T follicular helper cell (primary cell): ENCODE data around the gene GNAI1.

Experiments used
- DNase-seq: peaks from one replicate; pipeline ENCODE4 v3.0.0-alpha.2; 2020; ENCODE audit warnings: low read depth

The GNAI1 gene

DNA sequence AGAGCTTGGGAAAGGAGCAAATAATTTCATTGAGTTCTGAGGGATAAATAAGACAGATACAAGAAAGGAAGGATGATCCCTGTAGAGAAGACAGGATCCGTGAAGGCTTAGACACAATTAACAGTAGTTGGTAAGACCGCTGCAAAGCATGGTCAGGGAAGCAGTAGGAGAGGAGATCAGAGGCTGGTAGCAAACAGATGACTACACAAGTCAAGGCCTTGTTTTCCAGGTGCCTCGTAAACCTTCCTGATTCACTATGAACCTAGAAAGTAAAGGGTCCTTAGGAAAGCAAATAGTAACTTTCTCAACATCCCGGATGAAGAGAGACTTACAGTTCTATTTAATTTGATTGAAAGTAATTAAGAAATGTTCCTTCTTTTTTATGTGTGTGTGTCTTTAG lies 118.6 kb downstream of the GNAI1 start:
- DNase-seq: no peak

DNA sequence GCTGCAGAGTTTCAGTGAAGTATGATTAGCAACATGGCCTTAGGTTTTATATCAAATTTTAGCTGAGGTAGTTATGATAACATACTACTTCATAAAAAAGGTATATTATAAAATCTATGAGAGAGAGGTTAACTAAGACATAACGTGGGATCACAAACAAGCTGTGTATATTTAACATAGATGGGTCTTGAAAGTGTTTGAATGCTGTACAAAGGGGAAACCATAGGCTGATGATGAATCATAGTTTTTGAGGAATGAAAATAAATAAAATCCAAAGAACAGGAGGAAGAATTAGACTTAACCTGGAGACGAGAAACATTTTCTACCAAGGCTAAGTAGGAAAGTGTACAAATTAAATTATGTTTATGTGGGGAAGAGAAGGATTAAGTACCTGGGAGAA lies 119.0 kb downstream of the GNAI1 start:
- no peak for DNase-seq

DNA sequence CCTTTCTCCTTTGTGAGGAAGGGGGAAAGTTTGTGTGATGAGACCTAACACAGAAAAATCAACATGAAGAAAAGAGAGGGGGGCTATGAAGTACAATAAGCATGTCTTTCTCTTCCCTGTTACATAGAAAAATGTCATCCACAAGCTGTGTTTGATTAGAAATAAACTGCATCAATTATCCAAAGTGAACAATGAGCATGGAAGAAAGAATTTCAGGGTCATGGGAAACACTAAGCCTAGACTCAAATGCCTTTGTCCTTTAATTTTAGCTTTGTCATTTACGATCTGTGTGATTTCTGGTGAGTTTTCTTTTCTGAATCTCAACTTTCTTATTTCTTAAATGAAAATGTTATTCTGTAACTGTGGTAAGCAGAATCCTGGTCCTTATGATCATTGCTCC lies 121.0 kb downstream of the GNAI1 start:
- DNase-seq: no peak

DNA sequence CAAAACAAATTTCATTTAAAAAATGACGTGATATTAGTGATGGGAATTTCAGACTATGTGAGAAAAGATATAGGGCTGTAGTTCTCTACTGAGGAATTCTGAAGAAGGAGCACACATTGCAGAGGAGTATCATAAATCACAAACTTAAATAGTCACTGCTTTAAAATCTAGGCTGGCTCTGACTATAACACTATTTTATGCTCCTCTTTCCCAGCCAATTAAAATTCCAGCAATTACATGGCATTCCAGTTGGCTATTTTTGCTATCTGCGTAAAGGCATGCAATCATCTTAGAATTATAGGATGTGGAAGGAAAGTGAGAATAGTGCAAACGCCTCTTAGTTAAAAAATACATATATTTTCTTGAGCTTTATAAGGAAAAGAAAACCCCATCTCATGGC lies 123.1 kb downstream of the GNAI1 start:
- DNase-seq: no peak

DNA sequence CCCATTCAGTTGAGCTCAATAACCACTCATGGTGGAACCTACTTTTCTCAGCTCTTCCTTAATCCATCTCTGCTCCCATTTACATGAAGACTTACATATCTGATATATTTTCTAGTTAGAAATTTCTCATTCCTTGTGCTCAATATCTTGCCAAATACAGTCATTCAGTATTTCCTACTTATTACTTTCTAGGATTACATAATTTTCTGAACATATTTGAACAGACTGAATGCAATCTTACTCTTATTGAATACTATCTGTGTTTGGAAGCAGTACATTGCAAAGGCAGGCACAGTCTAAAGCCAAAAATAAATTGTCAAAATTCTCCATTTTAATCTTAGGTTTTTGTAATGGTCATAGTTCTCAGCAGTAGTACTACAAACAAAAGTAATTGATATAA lies 126.0 kb downstream of the GNAI1 start:
- DNase-seq: no peak

DNA sequence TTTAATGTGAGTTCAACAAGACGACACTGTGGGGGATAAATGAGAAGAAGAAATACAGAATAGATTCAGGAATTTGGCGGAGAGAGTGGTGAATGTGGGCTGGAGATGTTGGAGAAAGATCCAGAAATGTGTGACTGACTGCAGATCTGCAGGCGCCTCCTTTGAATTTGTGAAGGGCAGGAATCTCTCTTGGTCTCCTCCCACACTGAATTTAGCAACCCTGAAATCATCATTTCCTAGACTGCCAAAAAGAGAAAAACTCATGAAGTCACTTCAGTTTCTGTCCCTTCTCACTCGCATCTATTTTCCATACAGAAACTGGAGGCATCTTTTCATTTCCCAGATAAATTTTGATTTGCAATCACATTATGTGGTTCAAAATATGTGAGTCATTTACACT lies 128.7 kb downstream of the GNAI1 start:
- DNase-seq: no peak

DNA sequence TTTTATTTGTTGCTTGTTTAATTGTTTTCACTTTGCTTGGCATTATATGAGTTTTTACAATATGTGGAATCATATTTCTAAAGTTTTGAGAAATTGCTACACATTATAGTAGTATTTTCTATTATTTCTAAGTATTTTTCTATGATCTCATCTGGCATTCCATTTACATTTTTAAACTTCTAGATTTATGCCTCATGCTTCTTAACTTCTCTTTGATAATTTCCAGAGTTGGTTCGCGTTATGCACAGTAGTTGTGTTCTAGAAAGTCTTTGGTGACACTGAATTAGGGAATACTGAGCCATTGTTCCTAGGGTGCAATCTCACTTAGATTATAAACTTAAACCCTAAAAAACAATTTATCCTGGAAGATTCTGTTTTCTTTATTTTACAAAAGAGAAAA lies 129.2 kb downstream of the GNAI1 start:
- DNase-seq: no peak

DNA sequence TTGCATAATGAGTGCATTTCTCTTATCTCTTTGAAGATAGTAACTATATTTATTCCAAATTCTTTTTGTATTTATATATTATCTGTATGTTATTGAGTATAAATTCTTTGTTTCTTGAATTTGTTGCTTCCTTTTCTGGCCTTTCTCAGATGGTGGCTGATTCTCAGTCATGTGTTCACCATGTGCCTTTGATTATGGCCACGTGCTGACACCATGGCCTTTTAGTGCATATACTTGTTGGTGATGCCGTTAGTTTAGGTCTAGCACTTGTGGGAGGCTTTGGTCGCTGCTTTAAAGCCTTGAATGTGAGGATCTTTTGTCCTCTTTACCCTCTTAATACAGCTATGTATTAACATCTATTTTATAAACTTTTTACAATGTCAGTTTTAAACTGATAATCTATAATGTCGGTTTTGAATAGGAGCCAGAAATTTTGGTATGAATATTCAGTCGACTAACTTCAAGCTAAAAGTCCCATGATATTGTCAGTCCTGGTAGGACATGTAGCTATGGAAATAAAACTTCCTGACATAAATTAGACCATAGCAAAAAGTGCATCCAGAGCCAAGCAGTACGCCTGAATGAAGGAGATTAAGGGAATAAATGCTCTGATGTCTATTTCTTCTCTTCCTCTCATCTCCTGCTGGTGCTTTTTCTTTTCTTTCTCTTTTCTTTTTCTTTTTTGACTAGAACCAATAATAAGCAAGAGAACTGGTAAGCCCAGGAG lies 130.3 kb downstream of the GNAI1 start:
- DNase-seq: no peak

DNA sequence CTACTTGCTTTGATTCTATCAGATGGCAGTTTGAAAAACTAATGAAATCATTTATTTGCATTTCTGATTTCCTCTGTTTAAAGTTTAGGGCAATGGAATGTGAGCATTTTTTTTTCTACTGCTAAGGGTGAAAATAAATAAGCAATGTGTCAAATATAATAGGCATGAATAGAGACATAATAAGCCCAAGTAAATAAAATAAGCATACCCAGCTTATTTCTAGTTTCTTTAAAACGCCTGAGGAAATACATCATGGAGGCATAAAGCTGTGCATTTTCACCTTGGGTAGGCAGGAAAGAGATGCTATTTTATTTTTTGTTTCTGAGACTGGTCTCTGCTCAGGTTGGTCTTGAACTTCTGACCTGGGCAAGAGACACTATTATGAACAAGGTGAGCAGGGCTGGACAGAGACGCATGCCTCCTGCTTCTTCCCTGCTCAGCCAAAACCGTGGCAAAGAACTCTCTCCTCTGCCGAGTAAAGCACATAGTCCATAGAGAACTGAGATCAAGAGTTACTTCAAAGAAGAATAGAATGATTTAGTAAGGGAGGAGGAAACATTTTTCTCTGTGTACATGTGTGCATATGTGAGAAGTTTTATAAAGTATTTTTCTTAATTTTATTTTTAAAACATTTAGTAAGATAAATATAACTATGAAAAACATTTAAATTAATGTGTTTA lies 138.1 kb downstream of the GNAI1 start:
- DNase-seq: no peak

DNA sequence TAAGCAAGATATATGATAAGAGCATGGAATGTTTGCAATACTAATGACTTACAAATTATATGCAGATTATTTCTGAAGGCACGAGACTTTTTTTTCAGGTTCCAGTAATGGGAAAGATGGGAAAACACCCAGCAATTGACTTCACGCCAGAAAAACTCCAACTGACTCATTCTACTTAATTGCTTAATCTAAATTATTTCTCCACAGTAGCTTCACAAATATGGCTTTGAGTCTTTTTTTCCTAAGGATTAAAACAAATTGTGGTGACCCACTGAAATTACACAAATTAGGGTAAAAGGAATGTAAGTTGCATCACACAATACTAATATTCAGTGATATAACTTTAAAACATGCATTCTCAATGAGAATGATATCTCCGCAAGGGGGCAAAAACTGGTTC lies 138.7 kb downstream of the GNAI1 start:
- no peak for DNase-seq

DNA sequence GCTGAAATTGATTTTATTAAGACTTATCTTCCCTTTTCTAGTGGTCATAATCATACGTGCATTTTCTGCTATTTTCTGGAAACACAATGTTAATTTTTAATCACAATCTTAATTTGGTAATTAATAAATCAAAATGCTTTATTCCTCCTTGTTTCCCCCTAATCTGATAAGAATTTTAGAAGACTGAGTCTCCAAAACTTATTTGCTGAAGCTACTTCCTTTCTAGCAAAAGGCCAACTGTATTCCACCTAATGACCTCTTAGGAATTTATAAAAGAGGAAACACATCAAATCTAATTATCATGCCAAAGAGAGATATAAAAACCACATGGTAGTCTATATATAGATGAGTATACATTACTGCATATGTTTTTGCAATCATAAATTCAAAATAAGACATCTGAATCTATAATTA lies 140.6 kb downstream of the GNAI1 start:
- DNase-seq: no peak
